ENCODE data around the gene PRR5L.
A peak's percentile ranks its signal among the peaks of the same experiment; 100 is the strongest.

Gene PRR5L

GRCh38 chr11:36487619-36488018 lies 191.5 kb downstream of the PRR5L start:
- no peak for TF ChIP-seq CTCF (IDR thresholded peaks at IDR 0.05; ENCODE audit: low read depth, low read length)

DNA sequence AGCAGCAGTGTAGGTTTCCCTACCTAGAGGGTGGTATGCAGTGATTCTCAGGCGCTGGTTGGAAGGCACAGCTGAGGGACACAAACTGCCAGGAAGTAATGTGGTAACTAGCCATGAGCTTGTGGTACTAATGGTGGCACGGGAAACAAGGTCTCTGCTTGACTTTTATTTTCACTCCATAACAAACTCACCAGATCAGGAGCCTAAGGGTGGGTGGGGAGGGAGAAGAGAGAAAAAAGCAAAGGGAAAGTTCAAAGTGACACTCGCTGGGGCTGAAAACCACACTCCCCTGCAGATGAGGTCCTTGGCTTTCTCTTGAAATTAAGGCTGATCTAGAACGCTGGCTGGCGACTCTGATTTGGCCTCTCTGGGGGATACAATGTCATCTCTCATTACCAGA lies 192.0 kb downstream of the PRR5L start:
- no peak overlapping the region for H3K4me3 ChIP-seq (replicated peaks in 1 of 2; ENCODE audit: low read depth in 2 of 2, low read length in 2 of 2)
- TF ChIP-seq CTCF (IDR thresholded peaks at IDR 0.05; ENCODE audit: low read depth, low read length): no peak
- DNase-seq (ENCODE audit: low read depth in 2 of 2): no peak

More at GRCh38 chr11:36487619-36488018, 191.5 kb downstream of the PRR5L start:
- DNase-seq (ENCODE audit: low read depth in 2 of 2): no peak
- no peak overlapping the region for H3K4me3 ChIP-seq (replicated peaks in 1 of 2; ENCODE audit: low read depth in 2 of 2, low read length in 2 of 2)

DNA sequence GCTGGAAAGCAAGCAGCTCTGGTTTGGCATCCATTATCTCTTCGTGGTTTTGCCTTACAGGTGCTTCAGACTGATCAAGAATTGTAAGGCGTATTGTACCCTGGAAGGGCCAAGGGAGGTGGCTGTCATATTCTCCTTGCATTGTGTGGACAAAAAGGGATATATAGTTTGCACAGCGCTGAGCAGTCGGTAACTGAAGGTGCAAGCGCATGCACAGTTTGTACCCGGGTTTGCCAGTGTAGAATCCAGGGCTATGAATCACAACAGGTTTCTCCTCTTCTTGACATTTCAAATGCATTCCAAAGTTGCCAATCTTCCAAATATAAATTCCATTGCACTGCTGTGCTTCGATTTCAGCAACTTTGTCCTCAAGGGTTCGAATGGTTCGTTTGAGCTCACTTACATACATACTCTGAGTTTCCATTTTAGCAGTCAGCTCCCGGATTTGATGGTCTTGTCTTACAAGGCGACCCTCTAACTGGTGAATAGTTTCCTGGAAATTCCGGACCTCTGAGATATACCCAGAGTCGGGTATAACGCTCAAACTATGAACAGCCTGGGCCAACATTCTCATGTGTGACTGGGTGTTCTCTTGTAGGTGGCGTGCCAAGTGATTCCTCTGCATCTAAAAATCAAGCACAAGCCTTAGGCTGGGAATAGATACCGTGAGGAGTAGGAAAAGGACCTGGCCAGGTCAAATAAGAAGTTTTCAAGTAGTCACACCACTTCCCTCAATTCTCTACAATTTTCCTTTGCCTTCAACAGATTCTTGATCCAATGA lies 194.1 kb downstream of the PRR5L start:
- DNase-seq (ENCODE audit: low read depth in 2 of 2): no peak
- no peak overlapping the region for H3K4me3 ChIP-seq (replicated peaks in 1 of 2; ENCODE audit: low read depth in 2 of 2, low read length in 2 of 2)
- TF ChIP-seq CTCF (IDR thresholded peaks at IDR 0.05; ENCODE audit: low read depth, low read length): no peak

- TF ChIP-seq CTCF (IDR thresholded peaks at IDR 0.05; ENCODE audit: low read depth, low read length): peak; percentile 72
- no peak overlapping the region for H3K4me3 ChIP-seq (replicated peaks in 1 of 2; ENCODE audit: low read depth in 2 of 2, low read length in 2 of 2)
- DNase-seq (ENCODE audit: low read depth in 2 of 2): peak; percentile 71 to 78
Observed at GRCh38 chr11:36492724-36493304, 196.7 kb downstream of the PRR5L start.

DNA sequence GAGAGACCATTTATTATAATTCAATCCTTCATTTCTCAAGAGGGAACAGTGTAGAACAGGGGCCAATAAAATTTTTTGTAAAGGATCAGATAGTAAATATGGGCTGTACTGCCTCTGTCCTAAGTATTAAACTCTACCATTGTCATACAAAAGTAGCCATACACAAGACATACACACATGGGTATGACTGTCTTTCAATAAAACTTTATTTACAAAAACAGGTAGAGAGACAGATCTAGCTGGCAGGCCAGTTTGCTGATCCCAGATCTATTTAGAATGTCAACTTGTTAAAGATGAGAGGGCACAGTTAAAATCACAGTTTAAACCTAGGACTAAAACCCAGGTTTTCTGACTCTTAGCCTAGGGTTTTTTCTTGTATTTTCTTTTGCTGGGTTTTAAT lies 197.2 kb downstream of the PRR5L start:
- no peak for TF ChIP-seq CTCF (IDR thresholded peaks at IDR 0.05; ENCODE audit: low read depth, low read length)
- no peak for DNase-seq (ENCODE audit: low read depth in 2 of 2)
- no peak overlapping the region for H3K4me3 ChIP-seq (replicated peaks in 1 of 2; ENCODE audit: low read depth in 2 of 2, low read length in 2 of 2)

GRCh38 chr11:36498721-36499120 lies 202.6 kb downstream of the PRR5L start:
- no peak for DNase-seq (ENCODE audit: low read depth in 2 of 2)
- H3K4me3 ChIP-seq (replicated peaks in 1 of 2; ENCODE audit: low read depth in 2 of 2, low read length in 2 of 2): no peak overlapping the region
- TF ChIP-seq CTCF (IDR thresholded peaks at IDR 0.05; ENCODE audit: low read depth, low read length): no peak

All from cardiac fibroblast (primary cell).